Motor neuron (in vitro differentiated cells): ENCODE measurements around the gene CD44. TPM values are rescaled to one million over a fixed set of nuclear protein-coding genes. Genes with fewer than 3 reads are reported as not detected.

Experiments used
- ATAC-seq, 8 experiments: fragments of 200-7000 bp; cut with Tn5 transposase; replicated peaks in 6 of 8; 2 replicates each; pipeline ENCODE4 v1.8.0; 2021; ENCODE audit warnings: mild to moderate bottlenecking in 8 of 8, moderate library complexity in 8 of 8
- H3K27ac ChIP-seq, 2 donors: fragments of 250-450 bp; sonication (Bioruptor Pico); 2 replicates each; pipeline ENCODE4 v1.9.0; 2021; ENCODE audit warnings: antibody characterized with exemption in 2 of 2, mild to moderate bottlenecking in 2 of 2, moderate library complexity in 1 of 2
- H3K4me1 ChIP-seq, 2 donors: fragments of 250-450 bp; sonication (Bioruptor Pico); replicated peaks in 1 of 2; 2 replicates each; pipeline ENCODE4 v1.6.1; 2021; ENCODE audit warnings: antibody characterized with exemption in 2 of 2, mild to moderate bottlenecking in 2 of 2, moderate library complexity in 1 of 2
- H3K4me3 ChIP-seq, 5 donors: fragments of 250-450 bp; sonication (Bioruptor Pico); 2 replicates each; pipeline ENCODE4 v1.9.0; 2021; ENCODE audit warnings: antibody characterized with exemption in 5 of 5, mild to moderate bottlenecking in 5 of 5, moderate library complexity in 4 of 5
- WGBS, 10 experiments: fragments of 450-650 bp; shearing (Covaris generic); methylation state at CpG; one replicate each; pipeline ENCODE4 v1.0.0; 2022; 5-methylcytosine and 5-hydroxymethylcytosine counted together
- in situ Hi-C, 9 experiments: fragments of 400-800 bp; cut with MboI; loops; one replicate each; pipeline ENCODE4 v1.15.0; 2021; ENCODE audit warnings: low sequenced_read_pairs in 9 of 9, low pct_unique_long_range_greater_than_20kb in 2 of 9; ENCODE audit not compliant: unreplicated experiment in 9 of 9
- total RNA-seq, 8 experiments: library from RNA; unstranded; fragments of 300-600 nt; gene quantifications; 2 replicates each; pipeline versions ENCODE4 v1.2.3 to v1.2.4, GENCODE V29; 2022

Gene CD44
- total RNA-seq, 8 experiments from 2014 or later, result 0.05 to 107 (median 42.9) TPM

- ATAC-seq, result no peak
- WGBS, 10 experiments, result 34 to 100% (median 90%) methylated on average over 1 to 2 of the region's 2 CpGs; no CpG with 5 or more reads in 1 of the 10 experiments
- H3K4me1 ChIP-seq, result no peaks in the 10 kb centered on the region
- H3K4me3 ChIP-seq, result no peak overlapping the region
- no peak overlapping the region for H3K27ac ChIP-seq
- in situ Hi-C loops, result no loop called here
These were observed 128.5 kb downstream of the CD44 start for GRCh38 chr11:35267504-35267903.

- WGBS, 10 experiments, result 50 to 100% (median 85%) methylated on average over 1 of the region's 1 CpG; no CpG with 5 or more reads in 4 of the 10 experiments
- Histone ChIP-seq H3K4me3 (no peak overlapping the region), H3K27ac (no peak overlapping the region), H3K4me1 (no peaks in the 10 kb centered on the region)
- ATAC-seq, result no peak
- in situ Hi-C loops, result no loop called here
These were observed 131.4 kb downstream of the CD44 start for GRCh38 chr11:35270342-35270741.

- no peak for ATAC-seq
- no peak overlapping the region for H3K4me3 ChIP-seq
- no peak overlapping the region for H3K27ac ChIP-seq
- WGBS, 10 experiments, result 31 to 100% (median 87%) methylated on average over 1 to 3 of the region's 3 CpGs
- no peaks in the 10 kb centered on the region for H3K4me1 ChIP-seq
- in situ Hi-C loops, result no loop called here
These were observed 132.1 kb downstream of the CD44 start for GRCh38 chr11:35271031-35271430.

GRCh38 chr11:35272391-35272902, 133.5 kb downstream of the CD44 start:
- in situ Hi-C loops, result no loop called here
- Histone ChIP-seq H3K4me3 (no peak overlapping the region), H3K27ac (no peak overlapping the region), H3K4me1 (no peaks in the 10 kb centered on the region)
- 90 to 100% (median 97%) methylated on average over 1 to 5 of the region's 5 CpGs; no CpG with 5 or more reads in 4 of the 10 experiments for WGBS, 10 experiments
- ATAC-seq, result no peak

GRCh38 chr11:35274909-35275785, 136.2 kb downstream of the CD44 start:
- H3K27ac ChIP-seq, result no peak overlapping the region
- ATAC-seq, result peak in 4 of 8 experiments; percentile 29 to 86 (median 39)
- no peak overlapping the region for H3K4me3 ChIP-seq
- WGBS, 10 experiments, result 42 to 100% (median 67%) methylated on average over 1 to 6 of the region's 6 CpGs; no CpG with 5 or more reads in 1 of the 10 experiments
- in situ Hi-C loops, result no loop called here
- H3K4me1 ChIP-seq, result no peaks in the 10 kb centered on the region

- peak in 3 of 8 experiments; percentile 29 to 92 (median 37) for ATAC-seq
- Histone ChIP-seq H3K4me3 (no peak overlapping the region), H3K4me1 (no peaks in the 10 kb centered on the region), H3K27ac (no peak overlapping the region)
- 0 to 88% (median 43%) methylated on average over 1 of the region's 1 CpG; no CpG with 5 or more reads in 3 of the 10 experiments for WGBS, 10 experiments
- in situ Hi-C loops, result no loop called here
These were observed 136.8 kb downstream of the CD44 start for GRCh38 chr11:35275786-35276170.

GRCh38 chr11:35276396-35277145, 137.6 kb downstream of the CD44 start:
- 0 to 100% (median 60%) methylated on average over 1 to 2 of the region's 2 CpGs; no CpG with 5 or more reads in 6 of the 10 experiments for WGBS, 10 experiments
- H3K27ac ChIP-seq, result no peak overlapping the region
- no peaks in the 10 kb centered on the region for H3K4me1 ChIP-seq
- peak in 2 of 8 experiments; percentile 71 to 98 for ATAC-seq
- in situ Hi-C loops, result no loop called here
- no peak overlapping the region for H3K4me3 ChIP-seq

GRCh38 chr11:35277827-35278226, 138.9 kb downstream of the CD44 start:
- Histone ChIP-seq H3K4me3 (no peak overlapping the region), H3K4me1 (no peaks in the 10 kb centered on the region), H3K27ac (no peak overlapping the region)
- 17 to 100% (median 88%) methylated on average over 1 to 2 of the region's 2 CpGs; no CpG with 5 or more reads in 2 of the 10 experiments for WGBS, 10 experiments
- ATAC-seq, result no peak
- in situ Hi-C loops, result no loop called here

- no peak for ATAC-seq
- WGBS, 10 experiments, result 86 to 100% (median 98%) methylated on average over 1 to 6 of the region's 7 CpGs; no CpG with 5 or more reads in 4 of the 10 experiments
- Histone ChIP-seq H3K27ac (no peak overlapping the region), H3K4me1 (no peaks in the 10 kb centered on the region), H3K4me3 (no peak overlapping the region)
- in situ Hi-C loops, result no loop called here
These were observed 141.8 kb downstream of the CD44 start for GRCh38 chr11:35280727-35281126.

GRCh38 chr11:35281169-35281688, 142.3 kb downstream of the CD44 start:
- H3K4me3 ChIP-seq, result no peak overlapping the region
- no peaks in the 10 kb centered on the region for H3K4me1 ChIP-seq
- 8 to 100% (median 91%) methylated on average over 2 to 5 of the region's 5 CpGs for WGBS, 10 experiments
- in situ Hi-C loops, result no loop called here
- no peak overlapping the region for H3K27ac ChIP-seq
- ATAC-seq, result peak in 2 of 8 experiments; percentile 46 to 74
